Tibial nerve (tissue), 4 donors: ENCODE results near the gene SPART. TPM values are rescaled to one million over a fixed set of nuclear protein-coding genes. Genes with fewer than 3 reads are reported as not detected.

Source experiments
- DNase-seq, 2 donors: peaks; one replicate each; pipeline ENCODE4 v3.0.0-alpha.2; 2019; ENCODE audit warnings: low spot score in 2 of 2
- H3K27ac ChIP-seq, 4 donors: fragments of 200-600 bp; sonication (generic) in 3 of 4; one replicate each; pipeline ENCODE4 v1.5.1; 2017 to 2019; ENCODE audit warnings: mild to moderate bottlenecking in 1 of 4
- H3K27me3 ChIP-seq, 2 donors: fragments of 200-600 bp; sonication (generic) in 1 of 2; one replicate each; pipeline versions ENCODE4 v1.5.1 to v1.6.0; 2017 to 2019
- H3K36me3 ChIP-seq, 3 donors: fragments of 200-600 bp; sonication (generic); one replicate each; pipeline ENCODE4 v1.5.1; 2018 to 2019
- H3K4me1 ChIP-seq, 4 donors: fragments of 200-600 bp; sonication (generic) in 3 of 4; one replicate each; pipeline ENCODE4 v1.5.1; 2017 to 2019
- H3K4me3 ChIP-seq, 4 donors: fragments of 200-600 bp; sonication (generic) in 3 of 4; one replicate each; pipeline ENCODE4 v1.5.1; 2017 to 2019; ENCODE audit warnings: mild to moderate bottlenecking in 1 of 4, moderate library complexity in 1 of 4
- H3K9me3 ChIP-seq, 4 donors: fragments of 200-600 bp; sonication (generic) in 3 of 4; one replicate each; pipeline ENCODE4 v1.5.1; 2017 to 2019
- EP300 ChIP-seq, 2 donors: sonication (generic); formaldehyde crosslinking; IDR thresholded peaks; one replicate each; pipeline ENCODE4 v1.6.1; 2017; ENCODE audit warnings: antibody characterized with exemption in 2 of 2, mild to moderate bottlenecking in 1 of 2
- POLR2A ChIP-seq, 2 donors: fragments of 450-650 bp; IDR thresholded peaks; one replicate each; pipeline ENCODE4 v1.6.1; 2017; ENCODE audit warnings: antibody characterized with exemption in 2 of 2, mild to moderate bottlenecking in 2 of 2, moderate library complexity in 2 of 2
- WGBS, 2 donors: methylation state at CpG; one replicate each; pipeline ENCODE4 v1.1.5; 2018; 5-methylcytosine and 5-hydroxymethylcytosine counted together
- total RNA-seq, 4 donors: library from RNA; depleted of rRNA; stranded (reverse); fragments of >200 nt; gene quantifications; one replicate each; pipeline ENCODE4 v1.1.0, GENCODE V29; 2016
- TF ChIP-seq, protein P1 (sequence below), 5 experiments: fragments of 200-600 bp in 3 of 5; fragments of 450-650 bp in 2 of 5; sonication (generic) in 3 of 5; IDR thresholded peaks; one replicate each; pipeline ENCODE4 v1.5.1; 2016 to 2019; ENCODE audit warnings: antibody characterized with exemption in 5 of 5, mild to moderate bottlenecking in 3 of 5, moderate library complexity in 2 of 5

SPART gene
- total RNA-seq, 4 donors from 2014 or later: 50.7 to 77.4 (median 62.4) TPM

GRCh38 chr13:36358175-36358718 is 12.1 kb upstream of the SPART start:
- Histone ChIP-seq H3K4me3 (no peak overlapping the region), H3K4me1 (peaks cover 0 to 53% (median 7%) of the 10 kb centered on the region in 4 donors)
- 41 to 45% methylated on average over 3 of the region's 3 CpGs for WGBS, 2 donors

DNA sequence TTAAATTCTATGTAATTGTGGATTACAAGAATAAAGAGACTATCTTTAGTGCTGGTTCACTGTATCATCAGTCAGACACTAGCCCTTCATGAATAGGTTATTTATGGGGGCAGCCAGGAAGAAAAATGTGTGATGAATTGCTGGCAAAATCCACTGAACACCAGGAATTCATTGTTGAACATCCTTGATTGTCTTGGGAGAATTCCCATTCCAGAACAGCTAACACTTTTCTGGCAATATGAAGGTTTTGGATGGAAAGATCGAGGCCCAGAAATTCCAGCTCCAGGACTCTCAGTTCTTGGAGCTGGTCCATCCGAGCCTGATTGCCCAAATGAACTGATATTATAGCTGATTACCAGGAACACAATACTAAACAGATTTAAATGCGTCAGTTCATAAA is 11.5 kb upstream of the SPART start:
- Histone ChIP-seq H3K27ac (peak overlapping the region in 2 of 4 donors; percentile 28 to 64), H3K4me1 (peaks cover 0 to 53% (median 7%) of the 10 kb centered on the region in 4 donors), H3K27me3 (no peaks in the 10 kb centered on the region), H3K9me3 (no peaks in the 10 kb centered on the region), H3K4me3 (no peak overlapping the region), H3K36me3 (no peaks in the 10 kb centered on the region)
- peak; percentile 36 to 84 for DNase-seq
- 18 to 31% methylated on average over 3 of the region's 3 CpGs for WGBS, 2 donors
- TF ChIP-seq EP300 (IDR thresholded peaks at IDR 0.05) (peak in 1 of 2 donors; percentile 79), POLR2A (IDR thresholded peaks at IDR 0.05) (no peak)
- TF ChIP-seq, protein P1, sequence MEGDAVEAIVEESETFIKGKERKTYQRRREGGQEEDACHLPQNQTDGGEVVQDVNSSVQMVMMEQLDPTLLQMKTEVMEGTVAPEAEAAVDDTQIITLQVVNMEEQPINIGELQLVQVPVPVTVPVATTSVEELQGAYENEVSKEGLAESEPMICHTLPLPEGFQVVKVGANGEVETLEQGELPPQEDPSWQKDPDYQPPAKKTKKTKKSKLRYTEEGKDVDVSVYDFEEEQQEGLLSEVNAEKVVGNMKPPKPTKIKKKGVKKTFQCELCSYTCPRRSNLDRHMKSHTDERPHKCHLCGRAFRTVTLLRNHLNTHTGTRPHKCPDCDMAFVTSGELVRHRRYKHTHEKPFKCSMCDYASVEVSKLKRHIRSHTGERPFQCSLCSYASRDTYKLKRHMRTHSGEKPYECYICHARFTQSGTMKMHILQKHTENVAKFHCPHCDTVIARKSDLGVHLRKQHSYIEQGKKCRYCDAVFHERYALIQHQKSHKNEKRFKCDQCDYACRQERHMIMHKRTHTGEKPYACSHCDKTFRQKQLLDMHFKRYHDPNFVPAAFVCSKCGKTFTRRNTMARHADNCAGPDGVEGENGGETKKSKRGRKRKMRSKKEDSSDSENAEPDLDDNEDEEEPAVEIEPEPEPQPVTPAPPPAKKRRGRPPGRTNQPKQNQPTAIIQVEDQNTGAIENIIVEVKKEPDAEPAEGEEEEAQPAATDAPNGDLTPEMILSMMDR (IDR thresholded peaks at IDR 0.05): no peak

More at GRCh38 chr13:36358175-36358718, 12.1 kb upstream of the SPART start:
- H3K27me3 ChIP-seq: no peaks in the 10 kb centered on the region
- H3K36me3 ChIP-seq: no peaks in the 10 kb centered on the region
- H3K9me3 ChIP-seq: no peaks in the 10 kb centered on the region
- peak overlapping the region; percentile 2 to 64 (median 39) for H3K27ac ChIP-seq
- TF ChIP-seq POLR2A (IDR thresholded peaks at IDR 0.05) (no peak), EP300 (IDR thresholded peaks at IDR 0.05) (no peak)
- TF ChIP-seq, protein P1 (IDR thresholded peaks at IDR 0.05): no peak
- DNase-seq: no peak

DNA sequence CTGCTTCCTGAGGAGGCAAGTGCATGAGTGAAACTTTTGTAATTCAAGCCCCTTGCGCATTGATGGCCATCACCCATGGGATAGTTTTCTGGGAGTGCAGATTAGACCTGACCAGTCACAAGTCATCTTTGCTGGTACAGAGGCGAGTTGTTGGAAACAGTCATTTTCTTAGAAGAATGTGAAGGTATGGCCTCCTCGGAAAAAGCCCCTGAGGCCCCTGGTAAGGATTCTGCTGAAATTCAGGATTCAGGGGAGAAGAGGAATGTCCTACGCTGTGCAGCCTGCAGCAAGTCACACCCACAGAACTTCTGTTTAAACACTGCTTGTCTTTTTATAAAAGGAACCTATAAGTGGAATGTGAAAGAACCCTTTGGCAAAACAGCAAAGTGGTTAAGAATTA is 11.0 kb upstream of the SPART start:
- no peak overlapping the region for H3K4me3 ChIP-seq
- no peaks in the 10 kb centered on the region for H3K9me3 ChIP-seq
- no peak for DNase-seq
- no peaks in the 10 kb centered on the region for H3K36me3 ChIP-seq
- TF ChIP-seq POLR2A (IDR thresholded peaks at IDR 0.05): no peak
- TF ChIP-seq, protein P1 (IDR thresholded peaks at IDR 0.05): no peak
- TF ChIP-seq EP300 (IDR thresholded peaks at IDR 0.05): no peak
- 53 to 60% methylated on average over 4 of the region's 4 CpGs for WGBS, 2 donors
- H3K27ac ChIP-seq: peak overlapping the region in 2 of 4 donors; percentile 64 to 70
- H3K4me1 ChIP-seq: peaks cover 0 to 53% (median 7%) of the 10 kb centered on the region in 4 donors
- H3K27me3 ChIP-seq: no peaks in the 10 kb centered on the region

DNA sequence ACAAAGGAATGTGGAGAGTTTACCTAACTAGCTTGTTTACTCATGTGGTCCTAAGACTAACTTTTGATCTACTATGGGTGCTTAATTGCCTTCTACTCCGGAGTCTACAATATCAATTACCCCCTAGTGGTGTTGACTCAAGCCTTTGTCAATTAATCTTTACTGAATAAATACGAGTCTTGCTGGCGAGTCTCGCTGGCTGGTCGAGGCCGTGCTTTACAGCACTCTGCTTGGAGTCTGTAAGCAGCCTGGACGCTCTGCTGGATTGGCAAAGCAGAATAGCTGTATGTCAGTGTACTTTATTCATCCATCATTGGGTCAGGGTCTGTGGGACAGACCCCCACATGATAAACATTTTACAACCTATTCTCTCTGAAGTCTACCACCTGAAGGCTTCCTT is 9.9 kb upstream of the SPART start:
- H3K4me3 ChIP-seq: no peak overlapping the region
- whole genome bisulfite sequencing, 2 donors: 92% methylated on average over 7 of the region's 7 CpGs
- H3K9me3 ChIP-seq: no peaks in the 10 kb centered on the region
- peaks cover 0 to 49% (median 7%) of the 10 kb centered on the region in 4 donors for H3K4me1 ChIP-seq
- DNase-seq: no peak
- TF ChIP-seq POLR2A (IDR thresholded peaks at IDR 0.05) (no peak), EP300 (IDR thresholded peaks at IDR 0.05) (no peak)
- TF ChIP-seq, protein P1 (IDR thresholded peaks at IDR 0.05): no peak
- H3K27me3 ChIP-seq: no peaks in the 10 kb centered on the region
- no peaks in the 10 kb centered on the region for H3K36me3 ChIP-seq
- H3K27ac ChIP-seq: peak overlapping the region in 2 of 4 donors; percentile 64 to 70

DNA sequence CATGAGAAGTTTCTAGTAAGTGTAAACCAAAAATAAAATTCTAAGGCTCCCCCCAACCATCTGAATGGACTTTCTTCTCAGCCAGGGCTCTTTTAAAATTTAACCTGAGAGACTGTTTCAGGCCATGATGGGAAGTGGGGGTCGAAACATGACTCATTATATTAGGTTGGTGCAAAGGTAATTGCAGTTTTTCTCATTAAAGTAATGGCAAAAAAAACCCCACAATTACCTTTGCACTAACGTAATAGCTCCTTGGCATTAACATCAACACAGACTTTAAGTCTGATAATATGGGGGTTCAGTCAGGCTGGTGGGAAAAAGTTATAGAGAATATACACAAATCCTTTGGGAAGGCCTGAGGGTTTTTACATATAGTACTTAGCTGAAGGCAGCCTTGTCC is 9.4 kb upstream of the SPART start:
- Histone ChIP-seq H3K4me3 (no peak overlapping the region), H3K27ac (peak overlapping the region in 2 of 4 donors; percentile 64 to 70), H3K4me1 (peaks cover 0 to 46% (median 7%) of the 10 kb centered on the region in 4 donors), H3K27me3 (no peaks in the 10 kb centered on the region), H3K9me3 (no peaks in the 10 kb centered on the region), H3K36me3 (no peaks in the 10 kb centered on the region)
- TF ChIP-seq, protein P1 (IDR thresholded peaks at IDR 0.05): no peak
- no peak for TF ChIP-seq EP300 (IDR thresholded peaks at IDR 0.05)
- TF ChIP-seq POLR2A (IDR thresholded peaks at IDR 0.05): no peak
- no peak for DNase-seq
- WGBS, 2 donors: 95 to 99% methylated on average over 2 of the region's 2 CpGs
